ENCODE data around the gene CEP104.

The CEP104 gene

GRCh38 chr1:3880429-3881192, 23.6 kb upstream of the CEP104 start:
- no peak overlapping the region for H3K4me3 ChIP-seq (ENCODE audit: control insufficient read depth, low read depth, low read length)
- DNase-seq (ENCODE audit: low read depth), result no peak

GRCh38 chr1:3879787-3880428, 22.9 kb upstream of the CEP104 start:
- DNase-seq (ENCODE audit: low read depth), result no peak
- TF ChIP-seq CTCF (conservative IDR thresholded peaks at IDR 0.05; ENCODE audit: control insufficient read depth, insufficient read depth, low read depth, low read length), result no peak
- no peak overlapping the region for H3K4me3 ChIP-seq (ENCODE audit: control insufficient read depth, low read depth, low read length)

More at GRCh38 chr1:3880429-3881192, 23.6 kb upstream of the CEP104 start:
- TF ChIP-seq CTCF (conservative IDR thresholded peaks at IDR 0.05; ENCODE audit: control insufficient read depth, insufficient read depth, low read depth, low read length), result no peak

GRCh38 chr1:3879099-3879498, 22.1 kb upstream of the CEP104 start:
- DNase-seq (ENCODE audit: low read depth), result no peak
- H3K4me3 ChIP-seq (ENCODE audit: control insufficient read depth, low read depth, low read length), result no peak overlapping the region
- no peak for TF ChIP-seq CTCF (conservative IDR thresholded peaks at IDR 0.05; ENCODE audit: control insufficient read depth, insufficient read depth, low read depth, low read length)

GRCh38 chr1:3876716-3877115, 19.7 kb upstream of the CEP104 start:
- TF ChIP-seq CTCF (conservative IDR thresholded peaks at IDR 0.05; ENCODE audit: control insufficient read depth, insufficient read depth, low read depth, low read length), result no peak
- no peak for DNase-seq (ENCODE audit: low read depth)
- no peak overlapping the region for H3K4me3 ChIP-seq (ENCODE audit: control insufficient read depth, low read depth, low read length)

- no peak for DNase-seq (ENCODE audit: low read depth)
- no peak overlapping the region for H3K4me3 ChIP-seq (ENCODE audit: control insufficient read depth, low read depth, low read length)
- no peak for TF ChIP-seq CTCF (conservative IDR thresholded peaks at IDR 0.05; ENCODE audit: control insufficient read depth, insufficient read depth, low read depth, low read length)
These were observed 17.7 kb upstream of the CEP104 start for GRCh38 chr1:3874736-3875135.

- H3K4me3 ChIP-seq (ENCODE audit: control insufficient read depth, low read depth, low read length), result no peak overlapping the region
- TF ChIP-seq CTCF (conservative IDR thresholded peaks at IDR 0.05; ENCODE audit: control insufficient read depth, insufficient read depth, low read depth, low read length), result no peak
- no peak for DNase-seq (ENCODE audit: low read depth)
These were observed 15.5 kb upstream of the CEP104 start for GRCh38 chr1:3872546-3872945.

All from fibroblast of mammary gland (primary cell).